Subcutaneous abdominal adipose tissue (tissue), 5 donors: ENCODE data around the gene EPB41L4B.
"Not testable (repeated sequence)": the region's sequence is repeated elsewhere in the genome, so short reads cannot be mapped to it uniquely, and the experiment has no call there.

ENCODE experiments used
- H3K27ac ChIP-seq: one replicate; pipeline ENCODE4 v1.7.0; 2013; ENCODE audit warnings: low read depth, mild to moderate bottlenecking, inconsistent platforms, low read length, moderate library complexity
- H3K27me3 ChIP-seq, 5 donors: one replicate each; pipeline ENCODE4 v1.7.0; 2013; ENCODE audit warnings: low read length in 5 of 5, inconsistent platforms in 1 of 5; ENCODE audit not compliant: control insufficient read depth in 5 of 5, insufficient read depth in 4 of 5
- H3K36me3 ChIP-seq, 5 donors: one replicate each; pipeline ENCODE4 v1.7.0; 2013; ENCODE audit warnings: low read length in 5 of 5; ENCODE audit not compliant: control insufficient read depth in 5 of 5, insufficient read depth in 5 of 5
- H3K4me1 ChIP-seq, 5 donors: one replicate each; pipeline ENCODE4 v1.7.0; 2013; ENCODE audit warnings: low read length in 5 of 5, mild to moderate bottlenecking in 3 of 5, moderate library complexity in 1 of 5; ENCODE audit not compliant: control insufficient read depth in 5 of 5, insufficient read depth in 5 of 5
- H3K4me3 ChIP-seq, 5 donors: one replicate each; pipeline ENCODE4 v1.7.0; 2013; ENCODE audit warnings: low read length in 5 of 5, low read depth in 1 of 5
- H3K9ac ChIP-seq, 5 donors: one replicate each; pipeline ENCODE4 v1.7.0; 2013; ENCODE audit warnings: low read length in 5 of 5, mild to moderate bottlenecking in 4 of 5, moderate library complexity in 3 of 5
- H3K9me3 ChIP-seq, 5 donors: one replicate each; pipeline ENCODE4 v1.7.0; 2013; ENCODE audit warnings: low read length in 5 of 5; ENCODE audit not compliant: control insufficient read depth in 5 of 5
- donor health status: healthy.
- donor health status: healthy.
- donor health status: healthy.
- donor health status: healthy.
- donor health status: healthy.

Gene EPB41L4B

GRCh38 chr9:109320742-109321448 is at the start of gene EPB41L4B:
EPB41L4B (minus strand) TSS chr9:109321059; CDS start chr9:109320446, 613 bp downstream.
- H3K4me3 ChIP-seq, result peak within 1 kb of the TSS in 4 of 5 donors; percentile 51 to 83 (median 63)
- peaks cover 0 to 33% (median 6%) of the 10 kb centered on the region in 5 donors for H3K27me3 ChIP-seq
- peak within 1 kb of the TSS in 3 of 5 donors; percentile 7 to 79 (median 66) for H3K9ac ChIP-seq
- H3K27ac ChIP-seq, result peak within 1 kb of the TSS; percentile 82
- H3K9me3 ChIP-seq, result no peaks in the 10 kb centered on the region
- H3K36me3 ChIP-seq, result no peaks in the 10 kb centered on the region
- H3K4me1 ChIP-seq, result peaks cover 2 to 44% (median 34%) of the 10 kb centered on the region in 5 donors

- Histone ChIP-seq H3K27ac (no peak overlapping the region), H3K9ac (no peak overlapping the region), H3K27me3 (peaks cover 0 to 3% (median 0%) of the 10 kb centered on the region in 5 donors), H3K9me3 (peaks cover 0 to 7% (median 3%) of the 10 kb centered on the region in 5 donors), H3K4me3 (no peak overlapping the region), H3K36me3 (no peaks in the 10 kb centered on the region), H3K4me1 (no peaks in the 10 kb centered on the region)
Observed at GRCh38 chr9:109369285-109369684, 48.4 kb upstream of the EPB41L4B start.

- H3K27ac ChIP-seq, result no peak overlapping the region
- H3K36me3 ChIP-seq, result no peaks in the 10 kb centered on the region
- H3K4me1 ChIP-seq, result no peaks in the 10 kb centered on the region
- no peak overlapping the region for H3K4me3 ChIP-seq
- H3K9ac ChIP-seq, result no peak overlapping the region
- H3K9me3 ChIP-seq, result no peaks in the 10 kb centered on the region
- peaks cover 0 to 3% (median 0%) of the 10 kb centered on the region in 5 donors for H3K27me3 ChIP-seq
Observed at GRCh38 chr9:109360771-109361170, 39.9 kb upstream of the EPB41L4B start.

GRCh38 chr9:109358968-109359603 is 38.2 kb upstream of the EPB41L4B start:
- not testable (repeated sequence) for H3K27ac ChIP-seq, H3K4me1 ChIP-seq, H3K9ac ChIP-seq, H3K9me3 ChIP-seq, H3K27me3 ChIP-seq, H3K36me3 ChIP-seq, H3K4me3 ChIP-seq

GRCh38 chr9:109355564-109356297 is 34.9 kb upstream of the EPB41L4B start:
- Histone ChIP-seq H3K9ac (no peak overlapping the region), H3K27ac (no peak overlapping the region), H3K36me3 (no peaks in the 10 kb centered on the region), H3K4me3 (no peak overlapping the region), H3K9me3 (no peaks in the 10 kb centered on the region), H3K27me3 (peaks cover 0 to 3% (median 3%) of the 10 kb centered on the region in 5 donors), H3K4me1 (no peaks in the 10 kb centered on the region)

GRCh38 chr9:109354190-109354589 is 33.3 kb upstream of the EPB41L4B start:
- Histone ChIP-seq H3K27me3 (peaks cover 0 to 3% (median 3%) of the 10 kb centered on the region in 5 donors), H3K9me3 (no peaks in the 10 kb centered on the region), H3K9ac (no peak overlapping the region), H3K4me1 (no peaks in the 10 kb centered on the region), H3K36me3 (no peaks in the 10 kb centered on the region), H3K27ac (no peak overlapping the region), H3K4me3 (no peak overlapping the region)

- Histone ChIP-seq H3K9ac (no peak overlapping the region), H3K4me1 (no peaks in the 10 kb centered on the region), H3K27me3 (peaks cover 0 to 5% (median 3%) of the 10 kb centered on the region in 5 donors), H3K27ac (no peak overlapping the region), H3K9me3 (no peaks in the 10 kb centered on the region), H3K4me3 (no peak overlapping the region), H3K36me3 (no peaks in the 10 kb centered on the region)
Observed at GRCh38 chr9:109351032-109351431, 30.2 kb upstream of the EPB41L4B start.

GRCh38 chr9:109349421-109349846 is 28.6 kb upstream of the EPB41L4B start:
- no peak overlapping the region for H3K27ac ChIP-seq
- no peak overlapping the region for H3K9ac ChIP-seq
- H3K27me3 ChIP-seq, result peaks cover 0 to 3% (median 3%) of the 10 kb centered on the region in 5 donors
- H3K4me1 ChIP-seq, result no peaks in the 10 kb centered on the region
- no peaks in the 10 kb centered on the region for H3K9me3 ChIP-seq
- H3K4me3 ChIP-seq, result no peak overlapping the region
- H3K36me3 ChIP-seq, result no peaks in the 10 kb centered on the region

- Histone ChIP-seq H3K36me3 (no peaks in the 10 kb centered on the region), H3K9me3 (no peaks in the 10 kb centered on the region), H3K4me3 (no peak overlapping the region), H3K9ac (no peak overlapping the region), H3K4me1 (no peaks in the 10 kb centered on the region), H3K27ac (no peak overlapping the region), H3K27me3 (peaks cover 0 to 5% (median 3%) of the 10 kb centered on the region in 5 donors)
Observed at GRCh38 chr9:109346904-109347303, 26.0 kb upstream of the EPB41L4B start.

- Histone ChIP-seq H3K27me3 (peaks cover 0 to 5% (median 3%) of the 10 kb centered on the region in 5 donors), H3K9me3 (no peaks in the 10 kb centered on the region), H3K9ac (no peak overlapping the region), H3K4me3 (no peak overlapping the region), H3K4me1 (no peaks in the 10 kb centered on the region), H3K27ac (no peak overlapping the region), H3K36me3 (no peaks in the 10 kb centered on the region)
Observed at GRCh38 chr9:109344866-109345265, 24.0 kb upstream of the EPB41L4B start.
